ENCODE data around the gene RBM26.

GRCh38 chr13:79407349-79407979 lies 1.4 kb upstream of the RBM26 start:
- TF ChIP-seq CTCF (IDR thresholded peaks at IDR 0.05; ENCODE audit: poor library complexity, severe bottlenecking) (no peak), MXI1 (conservative IDR thresholded peaks at IDR 0.05; ENCODE audit: poor library complexity, severe bottlenecking) (no peak), EP300 (conservative IDR thresholded peaks at IDR 0.05; ENCODE audit: poor library complexity, severe bottlenecking) (no peak), POLR2AphosphoS5 (IDR thresholded peaks at IDR 0.05) (no peak)

Data from neural cell (in vitro differentiated cells).